ENCODE data around the gene FAM216B. TPM values are rescaled to one million over a fixed set of nuclear protein-coding genes. Genes with fewer than 3 reads are reported as not detected.

FAM216B gene
- total and polyA plus RNA-seq, 2 of the 8 experiments (the other 6 are each of a cell fraction or from before 2014, with no cell fraction given): not detected

DNA sequence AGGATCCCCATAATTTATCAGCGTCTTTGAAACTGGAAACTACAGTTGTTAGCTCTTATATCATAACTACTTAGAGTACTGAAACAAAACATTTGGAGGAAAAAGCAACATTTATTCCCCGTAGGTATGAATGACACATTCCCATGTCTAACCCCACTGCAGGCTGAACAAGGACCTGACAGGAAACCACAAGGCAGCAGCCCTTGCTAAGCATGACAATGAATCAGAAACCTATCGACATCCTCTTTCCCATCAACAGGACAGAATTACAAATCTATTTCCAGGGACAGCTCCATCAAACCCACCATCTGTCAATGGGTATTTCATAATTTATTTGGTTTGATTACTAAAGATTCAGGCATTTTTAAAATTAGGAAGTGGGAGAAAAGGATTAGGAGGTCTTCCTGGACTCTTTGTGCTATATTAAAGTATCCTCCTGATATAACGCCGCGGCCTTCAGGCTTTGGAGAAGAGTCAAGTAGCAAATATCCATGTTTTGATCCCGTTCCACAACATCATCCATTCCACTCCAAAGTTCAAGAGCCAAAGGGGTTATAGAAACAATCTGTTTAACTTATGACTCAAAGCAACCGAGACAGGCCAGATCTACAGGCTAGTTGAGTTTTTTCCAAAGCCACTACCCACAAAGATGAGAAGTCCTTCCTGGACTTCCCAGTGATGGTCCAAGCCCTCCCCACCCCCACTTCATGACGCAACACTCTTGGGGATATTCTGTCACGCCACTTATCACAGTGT is 51.1 kb downstream of the FAM216B start:
- no peak overlapping the region for H2BK20ac ChIP-seq (ENCODE audit: low read length)
- no peaks in the 10 kb centered on the region for H4K20me1 ChIP-seq (replicated peaks in 1 of 2; ENCODE audit: control insufficient read depth in 1 of 2, insufficient read depth in 2 of 2, low read length in 2 of 2)
- POLR2A ChIA-PET (ENCODE audit: partially characterized antibody): interaction anchor here (0.6 to 1.5 kb wide), 4 partner anchors 12 to 265 kb away, joined by 3 read pairs; no protein-coding TSS in a partner anchor
- H2BK5ac ChIP-seq (ENCODE audit: low read depth, low read length): no peak overlapping the region
- H3K4me3 ChIP-seq (ENCODE audit: extremely low read depth in 1 of 4, insufficient read depth in 2 of 4, low read depth in 3 of 4, low read length in 4 of 4): no peak overlapping the region
- DNase-seq (ENCODE audit: low read depth in 1 of 2, low spot score in 2 of 2) (no peak), FAIRE-seq (no peak)
- H3K4me2 ChIP-seq (ENCODE audit: insufficient read depth in 1 of 2, low read depth in 2 of 2, low read length in 2 of 2): no peak overlapping the region
- H3K23me2 ChIP-seq (ENCODE audit: low read depth, low read length): no peaks in the 10 kb centered on the region
- H3K23ac ChIP-seq (ENCODE audit: insufficient read length): no peak overlapping the region
- H3K4me1 ChIP-seq (replicated peaks in 1 of 4; ENCODE audit: control insufficient read depth in 3 of 4, insufficient read depth in 4 of 4, low read length in 3 of 4): no peaks in the 10 kb centered on the region
- H3K9ac ChIP-seq (replicated peaks in 1 of 4; ENCODE audit: extremely low read depth in 1 of 4, low read depth in 3 of 4, low read length in 3 of 4): no peak overlapping the region
- no peaks in the 10 kb centered on the region for H3K36me3 ChIP-seq (ENCODE audit: control insufficient read depth in 2 of 4, insufficient read depth in 4 of 4, low read length in 3 of 4)
- no peak overlapping the region for H2AK5ac ChIP-seq (ENCODE audit: low read depth, low read length)
- CTCF ChIA-PET (ENCODE audit: partially characterized antibody): interaction anchor here (1.9 kb wide), 1 partner anchor 237 kb away, joined by 4 read pairs; no protein-coding TSS in a partner anchor
- no peak overlapping the region for H2BK15ac ChIP-seq (ENCODE audit: low read length)
- no peaks in the 10 kb centered on the region for H3K79me2 ChIP-seq (ENCODE audit: control insufficient read depth in 1 of 2, insufficient read depth in 2 of 2, low read length in 2 of 2)
- H3K4ac ChIP-seq (replicated peaks; ENCODE audit: insufficient read length, low read depth, low read length): no peak overlapping the region
- H3K9me3 ChIP-seq (ENCODE audit: insufficient read depth in 2 of 2, low read depth in 1 of 2, low read length in 1 of 2): no peaks in the 10 kb centered on the region
- H4K5ac ChIP-seq (ENCODE audit: insufficient read length, low read depth, low read length): no peak overlapping the region
- H3K79me1 ChIP-seq (ENCODE audit: low read depth, low read length): no peaks in the 10 kb centered on the region
- no peak overlapping the region for H3K18ac ChIP-seq (ENCODE audit: extremely low read depth, low read length)
- H3K27me3 ChIP-seq (replicated peaks in 1 of 4; ENCODE audit: control insufficient read depth in 3 of 4, extremely low read depth in 1 of 4, insufficient read depth in 3 of 4, low read length in 3 of 4): no peaks in the 10 kb centered on the region
- no peak overlapping the region for H2AFZ ChIP-seq (ENCODE audit: low read length)
- H4K8ac ChIP-seq (ENCODE audit: extremely low read depth, insufficient read depth, low read length): no peak overlapping the region
- no peak overlapping the region for H2BK120ac ChIP-seq (replicated peaks; ENCODE audit: low read depth, low read length)
- no peak overlapping the region for H3K14ac ChIP-seq (ENCODE audit: insufficient read length)
- no peak overlapping the region for H3K56ac ChIP-seq (replicated peaks; ENCODE audit: insufficient read length, low read depth, low read length)
- no peak overlapping the region for H3K27ac ChIP-seq (ENCODE audit: low read depth, low read length)
- no peak overlapping the region for H4K91ac ChIP-seq (replicated peaks; ENCODE audit: insufficient read length, low read length)
- 82% methylated on average over 10 of the region's 10 CpGs; no CpG with 5 or more reads in 1 of the 2 experiments for WGBS, 2 experiments (ENCODE audit: extremely low coverage in 1 of 2, insufficient coverage in 1 of 2, insufficient read length in 1 of 2, insufficient replicate concordance in 2 of 2, low coverage in 1 of 2, low lambda C conversion rate in 2 of 2, missing lambda C conversion rate in 1 of 2)
- H2BK12ac ChIP-seq (ENCODE audit: low read depth, low read length): no peak overlapping the region
- TF ChIP-seq SP4 (IDR thresholded peaks at IDR 0.05; ENCODE audit: low read length): no peak
- no peak for TF ChIP-seq EGR1 (IDR thresholded peaks at IDR 0.05; ENCODE audit: borderline replicate concordance, low read depth, low read length)
- no peak for TF ChIP-seq TAF1 (IDR thresholded peaks at IDR 0.05; ENCODE audit: low read depth, low read length)
- no peak for TF ChIP-seq POU5F1 (IDR thresholded peaks at IDR 0.05; ENCODE audit: low read depth, low read length)
- no peak for TF ChIP-seq PHF8 (conservative IDR thresholded peaks at IDR 0.05; ENCODE audit: low read depth, low read length)
- TF ChIP-seq SIN3A (conservative IDR thresholded peaks at IDR 0.05 in 1 of 2, IDR thresholded peaks at IDR 0.05 in 1 of 2; ENCODE audit: low read depth in 1 of 2, low read length in 2 of 2): no peak
- no peak for TF ChIP-seq ATF3 (IDR thresholded peaks at IDR 0.05; ENCODE audit: insufficient read depth, low read depth, low read length)
- TF ChIP-seq, protein P1, sequence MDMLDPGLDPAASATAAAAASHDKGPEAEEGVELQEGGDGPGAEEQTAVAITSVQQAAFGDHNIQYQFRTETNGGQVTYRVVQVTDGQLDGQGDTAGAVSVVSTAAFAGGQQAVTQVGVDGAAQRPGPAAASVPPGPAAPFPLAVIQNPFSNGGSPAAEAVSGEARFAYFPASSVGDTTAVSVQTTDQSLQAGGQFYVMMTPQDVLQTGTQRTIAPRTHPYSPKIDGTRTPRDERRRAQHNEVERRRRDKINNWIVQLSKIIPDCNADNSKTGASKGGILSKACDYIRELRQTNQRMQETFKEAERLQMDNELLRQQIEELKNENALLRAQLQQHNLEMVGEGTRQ (IDR thresholded peaks at IDR 0.05; ENCODE audit: low read length): no peak
- TF ChIP-seq KDM1A (IDR thresholded peaks at IDR 0.05; ENCODE audit: borderline replicate concordance, low read length): no peak
- TF ChIP-seq, protein P2, sequence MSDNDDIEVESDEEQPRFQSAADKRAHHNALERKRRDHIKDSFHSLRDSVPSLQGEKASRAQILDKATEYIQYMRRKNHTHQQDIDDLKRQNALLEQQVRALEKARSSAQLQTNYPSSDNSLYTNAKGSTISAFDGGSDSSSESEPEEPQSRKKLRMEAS (IDR thresholded peaks at IDR 0.05): no peak
- TF ChIP-seq POLR2AphosphoS5 (IDR thresholded peaks at IDR 0.05; ENCODE audit: low read depth, low read length): no peak
